Caco-2 (cell line): ENCODE data around the gene CARD11. TPM values are rescaled to one million over a fixed set of nuclear protein-coding genes. Genes with fewer than 3 reads are reported as not detected.

Source experiments
- BruUV-seq: library from RNA; stranded (reverse); fragments of 400-500 nt; replicated peaks from 2 replicates; lab custom pipeline; 2021; lab: Mats Ljungman, UMichigan
- CTCF ChIA-PET: fragments of 300-600 bp; sonication (Branson Sonifier 250); formaldehyde crosslinking; loops from one replicate; lab custom pipeline; 2022; ENCODE audit warnings: antibody characterized with exemption; lab: Charles Lee
- POLR2A ChIA-PET: fragments of 300-600 bp; sonication (Branson Sonifier 250); formaldehyde crosslinking; loops from one replicate; lab custom pipeline; 2022; ENCODE audit warnings: antibody characterized with exemption; lab: Charles Lee
- DNase-seq, 2 experiments: peaks; one replicate each; pipeline versions ENCODE4 v3.0.0 to v3.0.0-alpha.2; 2020 to 2022
- H3K27me3 ChIP-seq: replicated peaks from 2 replicates; pipeline ENCODE4 v1.6.0; 2011; ENCODE audit warnings: low read length; ENCODE audit not compliant: control insufficient read depth, insufficient read depth
- H3K36me3 ChIP-seq: 2 replicates; pipeline ENCODE4 v1.5.1; 2011; ENCODE audit warnings: low read length; ENCODE audit not compliant: control insufficient read depth, insufficient read depth
- H3K4me1 ChIP-seq: fragments of 250-450 bp; sonication (Bioruptor Pico); 2 replicates; pipeline ENCODE4 v1.5.1; 2020; ENCODE audit warnings: mild to moderate bottlenecking
- H3K4me3 ChIP-seq: 2 replicates; pipeline ENCODE4 v1.5.1; 2011; ENCODE audit warnings: low read depth, mild to moderate bottlenecking, control low read depth, low read length
- H3K9me3 ChIP-seq: fragments of 250-450 bp; sonication (Bioruptor Pico); 2 replicates; pipeline ENCODE4 v1.5.1; 2020; ENCODE audit warnings: mild to moderate bottlenecking, moderate library complexity
- H3K27ac Mint-ChIP-seq: one replicate; pipeline ENCODE4 v1.8.0; 2022; ENCODE audit warnings: mixed read lengths; ENCODE audit not compliant: unreplicated experiment
- H3K27me3 Mint-ChIP-seq: one replicate; pipeline ENCODE4 v1.8.0; 2022; ENCODE audit warnings: mixed read lengths; ENCODE audit not compliant: insufficient read depth, unreplicated experiment
- H3K36me3 Mint-ChIP-seq: one replicate; pipeline ENCODE4 v1.8.0; 2022; ENCODE audit warnings: mild to moderate bottlenecking, mixed read lengths; ENCODE audit not compliant: insufficient read depth, unreplicated experiment
- H3K4me1 Mint-ChIP-seq: one replicate; pipeline ENCODE4 v1.8.0; 2022; ENCODE audit warnings: low read depth, mixed read lengths; ENCODE audit not compliant: unreplicated experiment
- H3K4me3 Mint-ChIP-seq: one replicate; pipeline ENCODE4 v1.8.0; 2022; ENCODE audit warnings: mild to moderate bottlenecking, moderate library complexity, mixed read lengths; ENCODE audit not compliant: unreplicated experiment
- H3K9me3 Mint-ChIP-seq: one replicate; pipeline ENCODE4 v1.8.0; 2022; ENCODE audit warnings: mixed read lengths; ENCODE audit not compliant: unreplicated experiment
- intact Hi-C: fragments of 100-400 bp; cut with micrococcal nuclease; formaldehyde crosslinking; loops from one replicate; pipeline ENCODE4 v1.10.0; 2022; ENCODE audit not compliant: unreplicated experiment
- total RNA-seq: library from RNA; stranded (reverse); gene quantifications from 2 replicates; pipeline ENCODE4 v1.2.3, GENCODE V29; 2022
- TF ChIP-seq, protein P1 (sequence below), 2 experiments: fragments of 200-600 bp in 1 of 2; IDR thresholded peaks; 1 replicate in 1 of 2; 2 replicates in 1 of 2; pipeline versions ENCODE4 v1.5.1 to v1.8.0; 2011 to 2022; ENCODE audit warnings: antibody characterized with exemption in 1 of 2, control low read depth in 1 of 2, inconsistent platforms in 1 of 2, low read depth in 1 of 2, low read length in 1 of 2, mild to moderate bottlenecking in 1 of 2, moderate library complexity in 1 of 2; ENCODE audit not compliant: insufficient read depth in 1 of 2, severe bottlenecking in 1 of 2, unreplicated experiment in 1 of 2

CARD11 gene
- total RNA-seq, 1 experiment from 2014 or later, result 5.4 TPM

DNA sequence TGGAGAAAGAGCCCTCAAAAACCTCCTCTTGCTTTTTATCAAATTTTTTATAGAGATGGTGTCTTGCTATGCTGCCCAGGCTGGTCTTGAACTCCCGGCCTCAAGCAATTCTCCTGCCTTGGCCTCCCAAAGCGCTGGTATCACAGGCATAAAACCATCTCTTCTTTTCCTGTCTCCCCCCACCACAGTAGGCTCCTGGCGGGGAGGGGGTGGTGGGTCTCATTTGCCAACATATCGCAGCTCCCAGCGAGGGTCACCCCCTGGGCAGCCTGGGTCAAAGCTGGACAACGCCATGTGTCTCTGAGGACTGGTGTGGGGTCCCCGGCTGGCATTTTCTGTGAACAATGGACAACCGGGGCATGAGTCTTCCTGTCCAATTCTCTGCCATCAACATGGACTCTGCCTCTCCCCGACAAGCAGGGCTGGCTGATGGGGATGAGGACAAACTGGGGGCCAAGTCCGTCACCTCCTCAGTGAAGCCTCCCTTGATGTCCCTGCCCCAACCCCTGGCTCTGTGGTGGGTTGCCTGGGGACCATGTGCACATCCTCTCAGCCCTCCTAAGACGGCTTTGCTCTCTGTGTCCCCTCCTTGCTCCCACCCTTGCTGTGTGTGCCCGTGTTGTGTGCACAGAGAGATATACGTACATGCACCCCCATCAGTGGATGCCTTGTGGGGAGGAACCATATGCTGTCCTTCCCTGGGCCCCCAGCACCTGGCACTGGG, 113.2 kb downstream of the CARD11 start:
- Mint-ChIP-seq H3K9me3 (no peaks in the 10 kb centered on the region), H3K4me1 (no peaks in the 10 kb centered on the region), H3K27me3 (peaks cover 9% of the 10 kb centered on the region), H3K4me3 (no peak overlapping the region), H3K27ac (no peak overlapping the region), H3K36me3 (no peaks in the 10 kb centered on the region)
- POLR2A ChIA-PET, result no interaction called here
- CTCF ChIA-PET, result no interaction called here
- BruUV-seq, result no TSS peak
- no peaks in the 10 kb centered on the region for H3K9me3 ChIP-seq
- H3K27me3 ChIP-seq, result no peaks in the 10 kb centered on the region
- H3K4me3 ChIP-seq, result no peak overlapping the region
- intact Hi-C loops, result no loop called here
- TF ChIP-seq, protein P1, sequence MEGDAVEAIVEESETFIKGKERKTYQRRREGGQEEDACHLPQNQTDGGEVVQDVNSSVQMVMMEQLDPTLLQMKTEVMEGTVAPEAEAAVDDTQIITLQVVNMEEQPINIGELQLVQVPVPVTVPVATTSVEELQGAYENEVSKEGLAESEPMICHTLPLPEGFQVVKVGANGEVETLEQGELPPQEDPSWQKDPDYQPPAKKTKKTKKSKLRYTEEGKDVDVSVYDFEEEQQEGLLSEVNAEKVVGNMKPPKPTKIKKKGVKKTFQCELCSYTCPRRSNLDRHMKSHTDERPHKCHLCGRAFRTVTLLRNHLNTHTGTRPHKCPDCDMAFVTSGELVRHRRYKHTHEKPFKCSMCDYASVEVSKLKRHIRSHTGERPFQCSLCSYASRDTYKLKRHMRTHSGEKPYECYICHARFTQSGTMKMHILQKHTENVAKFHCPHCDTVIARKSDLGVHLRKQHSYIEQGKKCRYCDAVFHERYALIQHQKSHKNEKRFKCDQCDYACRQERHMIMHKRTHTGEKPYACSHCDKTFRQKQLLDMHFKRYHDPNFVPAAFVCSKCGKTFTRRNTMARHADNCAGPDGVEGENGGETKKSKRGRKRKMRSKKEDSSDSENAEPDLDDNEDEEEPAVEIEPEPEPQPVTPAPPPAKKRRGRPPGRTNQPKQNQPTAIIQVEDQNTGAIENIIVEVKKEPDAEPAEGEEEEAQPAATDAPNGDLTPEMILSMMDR (IDR thresholded peaks at IDR 0.05; ENCODE audit: insufficient read depth in 1 of 2, low read depth in 1 of 2, low read length in 1 of 2, severe bottlenecking in 1 of 2, unreplicated experiment in 1 of 2), result no peak
- DNase-seq, result peak in 1 of 2 experiments; percentile 26
- no peaks in the 10 kb centered on the region for H3K4me1 ChIP-seq
- no peaks in the 10 kb centered on the region for H3K36me3 ChIP-seq

DNA sequence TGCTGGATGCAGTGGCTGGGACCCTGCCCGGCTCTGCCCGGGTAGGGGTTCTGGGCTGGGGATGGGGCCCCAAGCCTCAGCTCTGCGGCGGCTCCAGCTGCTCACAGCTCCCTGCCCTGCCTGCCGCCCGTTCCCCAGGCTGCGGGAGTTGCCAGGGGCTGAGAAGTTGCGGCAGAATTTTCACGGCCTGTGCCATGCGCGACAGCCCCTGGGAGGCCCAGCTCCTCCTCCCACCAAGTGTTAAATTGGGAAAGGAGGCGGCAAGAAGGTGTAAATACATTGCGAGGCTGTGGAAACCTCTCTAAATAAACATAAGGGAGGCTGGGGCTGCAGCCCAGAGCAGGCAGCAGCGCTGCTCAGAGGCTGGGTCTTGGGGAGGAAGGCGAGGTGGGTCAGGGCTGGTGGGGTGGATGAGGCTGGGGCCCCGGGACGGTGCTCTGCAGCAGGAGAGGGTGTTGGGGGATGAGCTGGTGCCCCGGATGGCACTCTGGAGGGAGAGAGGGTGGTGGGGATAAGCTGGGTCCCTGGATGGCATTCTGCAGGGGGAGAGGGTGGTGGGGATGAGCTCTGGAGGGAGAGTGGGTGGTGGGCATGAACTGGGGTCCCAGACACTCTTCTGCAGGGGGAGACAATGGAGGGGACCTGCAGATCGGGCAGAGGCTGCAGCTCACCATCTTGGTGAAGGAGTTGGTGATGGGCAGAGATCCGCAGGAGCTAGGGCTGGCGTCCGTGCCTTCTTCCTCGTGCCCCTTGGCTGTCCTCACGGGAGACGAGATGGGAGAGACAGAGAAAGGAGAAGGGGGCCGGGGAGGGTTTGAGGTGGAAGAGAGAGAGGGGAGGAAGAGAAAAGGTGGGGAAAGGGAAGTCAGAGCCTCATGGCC, 114.1 kb downstream of the CARD11 start:
- Mint-ChIP-seq H3K36me3 (no peaks in the 10 kb centered on the region), H3K9me3 (no peaks in the 10 kb centered on the region), H3K27me3 (peaks cover 9% of the 10 kb centered on the region), H3K4me1 (no peaks in the 10 kb centered on the region), H3K27ac (no peak overlapping the region), H3K4me3 (no peak overlapping the region)
- peak in 1 of 2 experiments; percentile 27 for DNase-seq
- H3K36me3 ChIP-seq, result no peaks in the 10 kb centered on the region
- H3K27me3 ChIP-seq, result no peaks in the 10 kb centered on the region
- ChIA-PET CTCF (no interaction called here), POLR2A (no interaction called here)
- H3K4me3 ChIP-seq, result no peak overlapping the region
- no peaks in the 10 kb centered on the region for H3K4me1 ChIP-seq
- intact Hi-C loops, result no loop called here
- no TSS peak for BruUV-seq
- no peaks in the 10 kb centered on the region for H3K9me3 ChIP-seq
- TF ChIP-seq, protein P1 (IDR thresholded peaks at IDR 0.05; ENCODE audit: insufficient read depth in 1 of 2, low read depth in 1 of 2, low read length in 1 of 2, severe bottlenecking in 1 of 2, unreplicated experiment in 1 of 2), result no peak

DNA sequence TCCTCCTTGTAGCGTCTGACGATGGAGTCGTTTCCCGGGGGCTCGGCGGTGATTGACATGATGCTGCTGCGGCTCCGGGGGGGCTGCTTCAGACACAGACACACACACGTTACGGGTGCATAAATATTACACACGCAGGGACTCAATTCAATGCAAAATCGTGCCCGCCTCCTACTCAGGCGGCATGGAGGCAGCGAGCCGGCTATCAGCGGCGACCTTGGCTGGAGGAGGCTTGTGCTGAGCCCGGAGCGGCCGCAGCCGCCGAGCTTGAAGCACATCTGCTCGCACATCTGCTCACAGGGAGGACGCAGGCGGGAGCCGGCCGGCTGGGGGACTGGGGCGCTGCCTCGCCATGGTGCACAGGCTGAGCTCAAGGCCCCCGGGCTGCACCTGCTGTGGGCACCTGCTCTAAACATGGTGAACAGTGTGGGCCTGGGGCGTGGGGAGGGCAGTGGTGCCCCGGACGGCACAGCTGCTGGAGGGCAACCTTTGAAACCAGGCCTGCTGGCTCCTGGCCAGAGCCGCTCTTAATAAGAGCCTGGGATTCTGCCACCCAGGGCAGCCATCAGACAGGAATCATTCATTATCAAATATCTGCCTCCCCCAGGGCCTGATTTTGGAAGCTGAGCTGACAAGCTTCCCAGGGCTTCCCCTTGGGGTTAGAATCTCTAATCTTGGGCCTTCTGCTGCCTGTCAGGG, 114.9 kb downstream of the CARD11 start:
- DNase-seq, result peak in 1 of 2 experiments; percentile 19
- Mint-ChIP-seq H3K27ac (no peak overlapping the region), H3K27me3 (peaks cover 6% of the 10 kb centered on the region), H3K4me1 (no peaks in the 10 kb centered on the region), H3K36me3 (no peaks in the 10 kb centered on the region), H3K9me3 (no peaks in the 10 kb centered on the region), H3K4me3 (no peak overlapping the region)
- intact Hi-C loops, result no loop called here
- POLR2A ChIA-PET, result interaction anchor here (0.6 kb wide), 1 partner anchor 311 kb away, joined by 9 read pairs; no protein-coding TSS in a partner anchor
- BruUV-seq, result no TSS peak
- no peaks in the 10 kb centered on the region for H3K27me3 ChIP-seq
- H3K4me3 ChIP-seq, result no peak overlapping the region
- H3K36me3 ChIP-seq, result no peaks in the 10 kb centered on the region
- TF ChIP-seq, protein P1 (IDR thresholded peaks at IDR 0.05; ENCODE audit: insufficient read depth in 1 of 2, low read depth in 1 of 2, low read length in 1 of 2, severe bottlenecking in 1 of 2, unreplicated experiment in 1 of 2), result no peak
- CTCF ChIA-PET, result no interaction called here
- no peaks in the 10 kb centered on the region for H3K9me3 ChIP-seq
- H3K4me1 ChIP-seq, result no peaks in the 10 kb centered on the region; the same call in 1 of the 2 replicates
